Ammon's horn (tissue), 1 donor: ENCODE measurements around the gene HSD17B1.
"Not testable (repeated sequence)": the region's sequence is repeated elsewhere in the genome, so short reads cannot be mapped to it uniquely, and the experiment has no call there.

Source experiments
- DNase-seq: peaks from one replicate; pipeline ENCODE4 v3.0.0-alpha.2; 2016; ENCODE audit warnings: low spot score

Gene HSD17B1

GRCh38 chr17:42547698-42548069 is 5.0 kb upstream of the HSD17B1 start:
- no peak for DNase-seq

GRCh38 chr17:42548070-42548837 is 4.5 kb upstream of the HSD17B1 start:
- no peak for DNase-seq

- DNase-seq = no peak
Observed at GRCh38 chr17:42548993-42549755, 3.5 kb upstream of the HSD17B1 start.

- no peak for DNase-seq
Observed at GRCh38 chr17:42553161-42553818, 567 bp downstream of the HSD17B1 start.

- no peak for DNase-seq
Observed at GRCh38 chr17:42553866-42554249, 1.1 kb downstream of the HSD17B1 start.

- DNase-seq = peak; percentile 90
Observed at GRCh38 chr17:42554250-42555121, 1.8 kb downstream of the HSD17B1 start.

- DNase-seq = no peak
Observed at GRCh38 chr17:42555122-42555622, 2.4 kb downstream of the HSD17B1 start.

- not testable (repeated sequence) for DNase-seq
Observed at GRCh38 chr17:42555961-42556617, 3.4 kb downstream of the HSD17B1 start.

- DNase-seq = no peak
Observed at GRCh38 chr17:42559075-42559474, 6.4 kb downstream of the HSD17B1 start.

- no peak for DNase-seq
Observed at GRCh38 chr17:42560246-42560645, 7.5 kb downstream of the HSD17B1 start.

- peak; percentile 95 for DNase-seq
Observed at GRCh38 chr17:42561897-42562387, 9.2 kb downstream of the HSD17B1 start, which contains the start of gene COASY. COASY (plus strand) TSS chr17:42562148; CDS start chr17:42562623, 475 bp downstream.

GRCh38 chr17:42562388-42563142 is 9.8 kb downstream of the HSD17B1 start:
- DNase-seq = no peak

- no peak for DNase-seq
Observed at GRCh38 chr17:42563143-42563509, 10.4 kb downstream of the HSD17B1 start.

- DNase-seq = no peak
Observed at GRCh38 chr17:42563543-42563942, 10.8 kb downstream of the HSD17B1 start.

- DNase-seq = no peak
Observed at GRCh38 chr17:42563950-42564349, 11.2 kb downstream of the HSD17B1 start.

- no peak for DNase-seq
Observed at GRCh38 chr17:42564815-42565522, 12.2 kb downstream of the HSD17B1 start.

GRCh38 chr17:42565523-42566214 is 12.9 kb downstream of the HSD17B1 start:
- DNase-seq = no peak

GRCh38 chr17:42566215-42566882 is 13.6 kb downstream of the HSD17B1 start:
- DNase-seq = no peak
